HG03108 (cell line): Measurements from ENCODE around the gene CH25H.
"Not testable (repeated sequence)": the region's sequence is repeated elsewhere in the genome, so short reads cannot be mapped to it uniquely, and the experiment has no call there.

Source experiments
- ATAC-seq: cut with Tn5 transposase; IDR thresholded peaks from one replicate; pipeline ENCODE4 v1.9.1; 2021; ENCODE audit warnings: moderate library complexity; ENCODE audit not compliant: unreplicated experiment

The CH25H gene, protein sequence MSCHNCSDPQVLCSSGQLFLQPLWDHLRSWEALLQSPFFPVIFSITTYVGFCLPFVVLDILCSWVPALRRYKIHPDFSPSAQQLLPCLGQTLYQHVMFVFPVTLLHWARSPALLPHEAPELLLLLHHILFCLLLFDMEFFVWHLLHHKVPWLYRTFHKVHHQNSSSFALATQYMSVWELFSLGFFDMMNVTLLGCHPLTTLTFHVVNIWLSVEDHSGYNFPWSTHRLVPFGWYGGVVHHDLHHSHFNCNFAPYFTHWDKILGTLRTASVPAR

DNA sequence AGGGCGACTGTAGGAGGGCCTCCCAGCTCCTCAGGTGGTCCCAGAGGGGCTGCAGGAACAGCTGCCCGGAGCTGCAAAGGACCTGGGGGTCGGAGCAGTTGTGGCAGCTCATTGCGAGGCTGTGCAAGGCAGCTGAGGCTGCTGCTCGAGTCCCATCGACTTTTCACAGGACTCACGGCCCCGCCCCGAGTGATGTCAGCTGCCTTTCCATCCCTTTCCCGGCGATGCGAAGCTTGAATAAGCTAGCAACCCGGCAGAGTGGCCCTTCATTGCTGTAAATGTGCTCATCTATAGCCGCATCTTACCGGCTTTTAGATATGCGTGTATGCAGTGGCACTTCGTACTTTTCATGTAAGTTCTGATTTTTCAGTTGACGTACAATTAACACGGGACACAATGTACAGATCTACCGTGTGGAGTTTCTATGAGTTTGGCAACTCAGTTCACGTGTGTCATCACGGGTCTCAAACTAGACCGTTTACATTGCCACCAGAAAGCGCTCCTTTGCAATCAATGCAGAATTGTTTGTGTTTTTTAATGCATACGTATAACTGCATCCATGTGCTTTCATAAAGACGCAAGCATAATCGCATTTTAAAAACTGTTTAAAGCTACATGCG lies at the start of gene CH25H:
Gene CH25H (minus strand): TSS at position 137 of the 620 bp plus-strand sequence. CDS start 25 bp downstream, at position 112.
- ATAC-seq: no peak

DNA sequence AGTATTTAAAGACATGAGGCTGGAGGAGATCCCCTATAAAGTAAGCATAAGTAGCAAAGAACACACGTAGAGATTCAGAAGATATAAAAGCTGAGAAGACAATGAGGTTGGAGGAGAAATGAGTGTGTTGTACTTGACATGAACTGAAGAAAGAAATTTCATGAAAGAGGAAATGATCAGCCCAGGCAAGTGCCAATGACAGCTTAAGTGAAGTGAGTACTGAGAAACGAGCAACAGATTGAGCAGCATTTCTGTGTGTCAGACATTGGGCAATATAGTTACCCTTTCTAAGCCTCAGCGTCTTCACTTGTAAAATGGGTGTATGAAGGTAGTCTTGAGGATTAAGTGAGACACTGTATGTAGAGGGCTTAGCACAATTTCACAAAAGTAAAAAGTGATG lies 49.2 kb upstream of the CH25H start:
- no peak for ATAC-seq

DNA sequence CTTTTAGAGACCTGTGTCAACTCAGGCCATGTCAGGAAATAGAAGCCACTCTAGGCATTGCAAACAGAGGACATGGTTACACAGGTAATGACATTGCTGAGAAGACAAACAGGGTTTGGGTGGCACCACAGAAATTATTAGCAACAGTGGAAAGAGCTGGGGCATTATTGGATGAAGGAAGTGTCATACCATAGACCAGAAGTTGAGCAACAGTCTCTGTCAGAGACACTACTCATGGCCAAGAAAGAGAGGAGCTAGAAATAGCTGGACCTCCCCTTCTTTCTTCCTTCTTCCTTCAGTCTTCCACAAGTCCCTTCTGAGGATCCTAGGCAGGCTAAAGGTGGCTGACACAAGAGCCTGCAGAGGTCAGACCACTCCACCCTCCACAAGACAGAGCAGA lies 48.7 kb upstream of the CH25H start:
- no peak for ATAC-seq

DNA sequence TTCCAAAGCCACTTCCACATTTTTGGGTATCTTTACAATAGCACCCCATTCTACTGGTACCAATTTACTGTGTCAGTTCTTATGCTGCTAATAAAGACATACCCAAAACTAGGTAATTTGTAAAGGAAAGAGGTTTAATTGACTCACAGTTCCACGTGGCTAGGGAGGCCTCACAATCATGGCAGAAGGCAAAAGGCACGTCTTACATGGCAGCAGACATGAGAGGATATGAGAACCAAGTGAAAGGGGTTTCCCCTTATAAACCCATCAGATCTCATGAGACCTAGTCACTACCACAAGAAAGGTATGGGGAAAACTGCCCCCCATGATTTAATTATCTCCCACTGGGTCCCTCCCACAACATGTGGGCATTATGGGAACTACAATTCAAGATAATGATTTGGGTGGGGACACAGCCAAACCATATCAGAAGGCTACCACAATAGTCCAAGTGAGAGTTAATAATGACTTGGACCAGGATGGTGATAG lies 48.0 kb upstream of the CH25H start:
- not testable (repeated sequence) for ATAC-seq

DNA sequence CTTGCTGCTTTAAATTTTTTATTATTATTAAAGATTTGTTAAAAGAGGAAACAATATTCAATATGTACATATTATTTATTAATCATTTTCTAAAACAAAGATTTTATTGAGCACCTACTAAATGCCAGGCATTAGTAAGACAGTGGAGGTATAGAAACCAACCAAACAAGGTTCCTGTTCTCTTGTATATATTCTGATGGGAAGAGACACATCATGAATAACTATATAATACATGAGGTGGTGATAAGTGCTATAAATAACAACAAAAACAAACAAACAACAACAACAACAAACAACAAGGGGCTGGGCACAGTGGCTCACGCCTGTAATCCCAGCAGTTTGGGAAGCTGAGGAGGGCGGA lies 45.1 kb upstream of the CH25H start:
- ATAC-seq: no peak

DNA sequence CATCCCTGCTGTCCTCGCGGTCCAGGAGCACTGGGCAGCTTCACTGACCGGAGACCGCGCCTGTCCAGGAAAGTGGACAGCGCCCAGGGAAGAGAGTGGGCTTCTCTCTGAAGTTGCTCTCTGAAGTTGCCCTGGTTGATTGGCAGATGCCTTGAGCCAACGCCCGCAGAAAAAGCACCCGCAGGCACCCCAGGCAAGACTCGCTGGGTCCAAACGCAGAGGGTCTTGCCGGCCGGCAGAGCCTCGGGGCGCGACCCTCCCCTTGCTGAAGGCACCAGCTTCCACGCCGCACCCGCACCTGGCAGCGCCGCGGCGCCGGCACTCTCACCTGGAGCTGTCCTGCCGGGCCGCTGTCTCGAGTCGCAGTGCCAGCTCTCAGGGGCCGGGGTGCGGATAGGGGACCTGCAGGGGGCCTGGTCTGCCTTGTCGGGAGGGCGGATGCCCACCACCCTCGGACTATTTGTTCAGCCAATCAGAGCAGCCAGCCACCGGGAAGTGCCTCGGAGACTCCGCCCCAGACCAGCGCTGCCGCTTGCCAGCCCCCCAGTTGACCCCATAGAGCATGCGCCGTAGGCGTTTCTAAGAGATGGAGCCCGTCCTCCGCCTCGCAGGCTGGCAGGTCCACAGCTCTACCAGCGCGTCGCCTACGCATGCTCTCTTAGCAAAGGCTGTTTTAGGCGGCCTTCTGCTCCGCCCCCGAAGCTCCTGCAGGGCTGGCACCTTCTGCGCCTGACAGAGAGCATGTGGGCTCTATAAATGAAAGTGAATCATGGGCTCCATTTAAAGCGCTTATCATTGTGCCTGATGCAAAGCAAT lies 44.5 kb upstream of the CH25H start, which contains the start of gene LIPA:
Gene LIPA (minus strand): TSS at position 367 of the 816 bp plus-strand sequence. CDS start 4,127 bp downstream, outside the sequence.
- ATAC-seq: peak; percentile 96

DNA sequence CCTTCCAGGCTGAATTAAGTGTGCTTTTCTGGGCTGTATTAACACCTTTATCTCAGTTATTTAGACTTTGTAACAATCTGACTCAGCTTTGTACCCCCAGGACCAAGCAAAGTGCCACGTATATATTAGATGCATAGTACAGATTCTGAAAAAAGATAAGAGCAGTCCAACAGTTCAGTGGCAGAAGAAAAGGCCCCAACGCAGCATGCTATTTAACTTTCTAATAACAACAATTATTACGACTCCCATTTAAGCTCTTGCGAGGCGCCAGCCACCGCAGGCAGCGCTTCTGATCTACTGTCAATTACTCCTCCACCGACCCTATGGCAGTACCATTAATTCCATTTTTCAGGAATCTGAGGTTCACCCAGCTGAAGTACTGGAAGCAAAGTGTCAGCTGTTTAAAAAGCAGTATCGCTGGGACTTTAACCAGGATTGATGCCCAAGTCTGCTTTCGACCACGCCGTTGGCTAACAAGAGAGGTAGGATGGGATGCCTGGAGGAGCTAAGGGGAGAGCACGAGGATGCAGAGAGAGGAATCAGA lies 43.8 kb upstream of the CH25H start:
- no peak for ATAC-seq

DNA sequence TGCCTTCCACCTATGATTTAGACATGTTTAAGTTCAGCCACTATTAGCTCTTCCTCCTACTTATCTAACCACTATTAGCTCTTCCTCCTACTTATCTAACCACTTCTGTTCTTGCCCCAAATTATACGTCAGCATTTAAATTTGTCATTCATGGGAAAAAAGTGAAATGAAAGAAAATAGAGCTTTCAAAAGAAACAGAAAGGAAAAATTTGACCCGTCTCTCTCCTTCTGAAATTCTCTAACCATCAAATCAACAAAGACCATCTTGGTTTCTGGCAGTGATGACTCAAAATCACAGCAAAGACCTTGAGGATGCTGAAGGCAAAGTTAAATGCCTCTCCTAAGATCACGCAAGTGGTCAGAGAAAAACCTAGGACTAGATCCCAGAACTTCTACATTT lies 41.9 kb upstream of the CH25H start:
- ATAC-seq: no peak

DNA sequence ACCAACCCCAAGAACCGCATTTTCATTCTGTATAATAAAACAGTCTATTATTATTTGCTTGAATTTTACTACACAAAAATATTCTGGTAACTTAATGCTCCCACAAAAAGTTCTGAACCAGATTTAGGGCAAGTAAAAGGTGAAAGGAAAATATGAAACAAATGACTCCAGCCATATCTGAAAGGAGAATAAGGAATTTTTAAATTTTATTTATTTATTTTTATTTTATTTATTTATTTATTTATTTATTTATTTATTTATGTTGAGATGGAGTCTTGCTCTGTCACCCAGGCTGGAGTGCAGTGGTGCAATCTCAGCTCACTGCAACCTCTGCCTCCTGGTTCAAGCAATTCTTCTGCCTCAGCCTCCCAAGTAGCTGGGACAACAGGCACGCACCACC lies 40.5 kb upstream of the CH25H start:
- ATAC-seq: not testable (repeated sequence)

DNA sequence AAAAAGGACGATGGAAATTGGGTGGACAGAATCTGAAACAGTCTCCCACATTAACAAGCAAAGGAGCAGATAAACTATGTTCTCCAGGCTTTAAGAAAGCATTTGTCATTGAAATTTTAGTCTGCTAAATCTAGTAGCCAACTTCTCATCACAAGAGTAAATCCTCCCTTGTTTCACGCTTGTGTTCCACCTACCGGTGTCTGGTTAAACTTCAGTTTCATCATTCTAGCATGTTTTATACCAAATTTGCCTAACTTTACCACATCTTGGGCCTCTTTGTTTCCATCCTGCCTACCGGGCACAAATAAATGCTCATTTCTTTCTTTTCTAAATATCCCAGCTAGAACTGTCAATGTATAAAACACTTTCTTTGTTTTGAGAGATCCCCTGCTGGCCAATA lies 38.7 kb upstream of the CH25H start:
- ATAC-seq: peak; percentile 35

DNA sequence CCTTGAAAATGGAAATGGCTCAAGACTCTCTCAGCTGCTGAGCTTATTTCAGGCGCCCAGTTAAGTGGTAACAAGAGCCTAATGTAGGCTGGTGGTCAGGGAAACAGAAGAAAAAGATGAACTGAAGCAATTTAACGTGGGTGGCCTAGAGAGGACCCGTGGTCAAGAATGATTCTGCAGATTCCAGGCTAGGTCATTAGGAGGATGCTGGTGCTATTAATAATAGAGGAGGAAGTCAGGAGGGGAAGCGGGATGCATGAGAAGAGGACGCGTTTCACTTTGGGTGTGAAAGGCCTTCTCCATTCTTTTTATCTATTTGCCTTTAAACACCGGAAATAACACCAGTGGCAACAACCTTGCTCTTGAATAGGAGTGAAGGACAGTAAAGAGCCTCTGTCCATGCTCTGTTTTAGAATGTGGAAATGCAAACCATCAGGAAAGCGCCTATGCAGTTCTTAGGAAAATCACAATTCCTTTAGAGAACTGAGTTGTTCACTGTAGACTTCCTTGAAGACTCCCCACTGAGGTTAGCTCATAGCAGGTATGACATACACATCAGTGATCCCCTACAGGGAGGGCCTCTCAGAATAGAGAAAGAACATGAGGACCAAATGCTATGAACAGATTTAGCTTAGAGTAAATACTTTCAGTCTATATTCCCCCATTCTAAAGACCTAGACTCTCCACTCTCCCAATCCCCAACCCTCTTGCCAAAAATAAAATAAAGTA lies 35.9 kb upstream of the CH25H start:
- ATAC-seq: no peak

DNA sequence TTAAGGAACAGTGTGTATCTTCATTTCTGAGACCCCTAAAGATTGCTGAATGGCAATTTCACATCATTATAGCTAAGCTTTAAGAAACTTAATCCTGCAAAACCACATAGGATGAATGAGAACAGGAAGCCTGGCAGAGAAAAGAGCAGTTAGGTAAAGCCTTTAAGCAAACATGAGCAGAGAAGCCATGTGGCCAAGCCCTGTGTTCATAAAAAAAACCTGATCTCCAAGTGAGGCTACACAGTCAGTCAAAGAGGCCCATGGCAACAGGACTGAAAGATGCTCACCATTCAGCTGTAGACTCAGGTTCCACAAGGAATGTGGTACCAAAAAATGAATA lies 35.2 kb upstream of the CH25H start:
- ATAC-seq: no peak

DNA sequence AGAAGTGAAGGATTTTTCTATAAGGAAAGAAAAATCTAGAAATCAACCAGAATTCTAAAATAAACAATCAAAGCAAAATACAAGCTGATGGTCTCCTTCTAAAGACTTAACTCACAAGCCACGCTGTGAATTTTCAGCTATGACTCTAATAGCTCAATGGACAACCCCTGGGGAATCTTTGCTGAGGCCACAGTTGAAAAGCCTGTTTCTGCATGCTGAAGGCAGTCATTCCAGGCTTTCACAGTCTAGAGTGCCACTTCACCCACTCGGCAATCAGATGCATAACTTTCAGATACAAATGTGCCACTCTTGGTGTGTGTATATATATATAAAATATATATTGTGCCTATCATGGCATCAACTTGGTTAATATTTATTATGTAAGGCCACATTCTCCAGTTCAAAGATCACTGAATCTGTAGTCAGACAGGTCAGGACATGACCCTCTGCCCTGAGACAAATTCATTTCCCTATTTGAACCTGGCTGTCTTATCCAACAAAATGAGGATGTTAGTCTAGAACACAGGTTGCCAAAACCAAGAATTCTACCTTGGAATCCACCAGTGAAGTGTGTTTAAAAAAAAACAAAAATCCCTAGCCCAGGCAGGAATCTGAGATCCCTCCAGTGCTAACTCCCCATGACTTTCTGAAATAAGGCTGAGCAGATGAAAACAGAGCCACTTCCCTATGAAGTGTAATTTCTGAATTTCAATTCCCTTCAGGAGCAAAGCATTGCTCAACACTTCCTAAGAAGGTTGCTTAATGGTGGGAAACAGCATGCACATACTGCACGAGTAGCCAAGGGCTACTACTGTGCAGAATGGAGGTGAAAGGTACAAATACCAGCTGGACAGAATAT lies 34.6 kb upstream of the CH25H start:
- ATAC-seq: no peak

DNA sequence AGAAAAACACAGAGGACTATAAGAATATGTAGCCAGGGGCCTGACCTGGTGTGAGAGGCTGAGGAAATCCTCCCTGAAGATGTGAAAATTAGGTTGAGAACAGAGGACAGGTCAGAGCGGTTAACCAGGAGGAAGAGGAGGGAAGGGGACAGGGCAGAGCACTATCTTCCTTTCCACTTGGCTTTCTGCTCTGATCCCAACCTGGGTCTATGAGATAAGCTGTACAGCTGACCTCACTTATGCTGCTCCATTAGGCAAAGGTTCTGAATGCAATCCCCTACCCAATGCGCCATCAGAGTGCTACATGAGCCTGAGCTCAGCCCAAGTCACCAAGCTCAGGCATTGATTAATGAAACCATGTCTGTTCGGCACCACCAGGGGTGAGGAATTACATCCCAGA lies 33.9 kb upstream of the CH25H start:
- no peak for ATAC-seq

DNA sequence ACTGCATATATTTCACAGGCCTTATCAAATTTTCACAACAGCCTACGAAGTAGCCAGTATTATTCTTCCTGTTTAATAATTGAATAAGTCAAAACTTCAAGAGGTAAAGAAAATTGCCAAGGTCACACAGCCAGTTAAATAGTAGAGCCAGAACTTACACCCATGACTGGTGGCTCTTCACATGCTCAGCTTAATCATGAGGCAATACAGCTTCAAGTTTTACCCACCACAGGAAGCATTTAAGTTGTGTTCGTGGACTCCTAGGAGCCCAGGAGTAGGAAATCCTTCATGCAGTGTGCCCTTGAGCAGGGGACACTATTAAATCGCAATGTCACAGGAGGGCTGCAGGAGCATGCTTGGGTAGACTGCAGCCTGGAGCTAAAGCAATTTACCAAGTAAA lies 33.4 kb upstream of the CH25H start:
- ATAC-seq: no peak

DNA sequence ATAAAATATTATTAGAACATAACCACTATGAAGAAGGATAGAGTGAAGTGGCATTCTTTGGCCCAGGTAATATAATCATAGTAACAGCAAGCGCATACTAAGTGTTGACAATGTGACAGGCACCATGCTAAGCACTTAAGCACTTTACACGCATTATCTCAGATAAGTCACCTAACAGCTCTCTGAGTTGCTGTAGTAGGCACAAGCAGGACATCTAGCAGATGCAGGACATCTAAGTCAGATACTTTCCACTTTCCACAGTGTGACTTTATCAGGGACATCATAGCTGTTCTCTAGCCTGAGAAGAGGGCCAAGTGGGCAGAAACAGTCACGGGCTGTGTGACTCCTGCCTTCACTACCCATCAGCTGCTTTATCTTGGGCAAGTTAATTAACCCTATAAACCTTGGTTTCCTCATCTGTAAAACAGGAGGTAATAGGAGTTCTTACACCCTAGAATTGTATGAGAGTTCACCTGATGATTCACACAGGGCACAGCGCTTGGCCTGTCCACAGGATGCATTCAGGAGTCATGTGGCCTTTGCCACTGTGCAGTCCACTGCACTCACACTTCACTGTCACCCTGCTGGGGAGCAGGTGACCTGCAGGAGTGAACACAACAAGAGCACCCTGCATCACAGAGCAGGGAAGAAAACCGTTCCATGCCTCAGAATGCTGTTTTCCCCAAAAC lies 32.0 kb upstream of the CH25H start:
- no peak for ATAC-seq

DNA sequence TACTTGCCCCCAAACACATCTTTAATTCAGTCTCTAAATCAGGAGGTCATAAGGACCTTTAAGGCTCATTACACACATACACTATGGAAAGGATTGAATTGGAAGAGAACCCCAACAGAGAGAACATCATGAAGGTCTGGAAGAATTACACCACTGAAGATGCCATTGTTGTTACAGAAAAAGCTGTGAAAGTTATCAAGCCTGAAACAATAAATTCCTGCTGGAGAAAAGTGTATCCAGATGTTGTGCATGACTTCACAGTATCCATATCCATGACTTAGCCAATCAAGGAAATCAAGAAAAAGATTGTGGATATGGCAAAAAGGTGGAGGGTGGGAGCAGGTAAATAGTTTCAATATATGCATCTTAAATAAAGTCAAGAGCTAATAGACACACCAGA lies 30.7 kb upstream of the CH25H start:
- ATAC-seq: no peak

DNA sequence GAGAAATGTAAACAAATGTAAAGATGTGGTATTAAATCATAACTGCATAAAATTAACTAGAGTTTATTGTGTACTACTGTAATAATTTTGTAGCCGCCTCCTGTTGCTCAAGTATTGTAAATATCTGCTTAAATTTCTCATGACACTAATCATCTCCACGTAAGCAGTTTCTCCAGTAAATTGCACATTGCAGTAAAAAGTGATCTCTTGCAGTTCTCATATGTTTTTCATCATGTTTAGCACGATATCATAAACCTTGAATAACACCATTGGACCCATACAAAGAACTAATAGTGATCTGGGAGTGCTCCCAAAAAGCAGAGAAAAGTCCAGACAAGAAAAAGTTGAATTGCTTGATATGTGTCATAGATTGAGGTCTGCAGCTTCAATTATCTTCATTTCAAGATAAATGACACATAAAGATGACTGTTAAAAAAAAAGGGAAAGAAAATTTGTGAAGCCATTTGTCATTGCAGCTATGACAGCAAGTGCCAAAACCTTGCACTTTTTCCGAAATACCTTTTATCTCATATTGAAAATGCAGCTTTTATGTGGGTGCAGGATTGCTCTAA lies 29.2 kb upstream of the CH25H start:
- no peak for ATAC-seq
